H9 (cell line): ENCODE measurements around the gene PRKAG2. TPM values are rescaled to one million over a fixed set of nuclear protein-coding genes. Genes with fewer than 3 reads are reported as not detected.

Experiments used
- DNase-seq: peaks from one replicate; pipeline ENCODE4 v3.0.0-alpha.2; 2017
- H2AFZ ChIP-seq: one replicate; pipeline ENCODE4 v1.6.1; 2013; ENCODE audit warnings: mild to moderate bottlenecking, low read length, control low read depth, moderate library complexity
- H2AK5ac ChIP-seq: 2 replicates; pipeline ENCODE4 v1.6.1; 2013; ENCODE audit warnings: low read length, control low read depth, mixed read lengths; ENCODE audit not compliant: insufficient read length
- H2BK120ac ChIP-seq: one replicate; pipeline ENCODE4 v1.6.1; 2013; ENCODE audit warnings: low read depth, mild to moderate bottlenecking, low read length, control low read depth, inconsistent platforms; ENCODE audit not compliant: poor library complexity, severe bottlenecking
- H2BK12ac ChIP-seq: 2 replicates; pipeline ENCODE4 v1.6.1; 2013; ENCODE audit warnings: low read length, control low read depth, mixed read lengths, low read depth; ENCODE audit not compliant: insufficient read length
- H2BK15ac ChIP-seq: 2 replicates; pipeline ENCODE4 v1.6.1; 2013; ENCODE audit warnings: low read depth, low read length, control low read depth
- H2BK20ac ChIP-seq: one replicate; pipeline ENCODE4 v1.6.1; 2013; ENCODE audit warnings: low read depth, mild to moderate bottlenecking, low read length, control low read depth, inconsistent platforms; ENCODE audit not compliant: poor library complexity, severe bottlenecking
- H2BK5ac ChIP-seq: 2 replicates; pipeline ENCODE4 v1.6.1; 2013; ENCODE audit warnings: low read length, control low read depth, mixed read lengths; ENCODE audit not compliant: insufficient read length
- H3K14ac ChIP-seq: 2 replicates; pipeline ENCODE4 v1.6.1; 2013; ENCODE audit warnings: low read length, control low read depth; ENCODE audit not compliant: insufficient read depth
- H3K18ac ChIP-seq: 2 replicates; pipeline ENCODE4 v1.6.1; 2013; ENCODE audit warnings: low read depth, mild to moderate bottlenecking, mixed read lengths, low read length, control low read depth; ENCODE audit not compliant: insufficient read length
- H3K23ac ChIP-seq: 2 replicates; pipeline ENCODE4 v1.6.1; 2013; ENCODE audit warnings: low read length, control low read depth, mixed read lengths, low read depth; ENCODE audit not compliant: insufficient read length
- H3K23me2 ChIP-seq: 2 replicates; pipeline ENCODE4 v1.6.1; 2013; ENCODE audit warnings: low read depth, mild to moderate bottlenecking, mixed read lengths, low read length, control low read depth; ENCODE audit not compliant: insufficient read length, poor library complexity, severe bottlenecking
- H3K27ac ChIP-seq: 2 replicates; pipeline ENCODE4 v1.5.1; 2013; ENCODE audit warnings: low read length, control low read depth, mixed read lengths, low read depth; ENCODE audit not compliant: insufficient read length
- H3K27me3 ChIP-seq: 2 replicates; pipeline ENCODE4 v1.6.1; 2013; ENCODE audit warnings: low read length, control low read depth, inconsistent platforms; ENCODE audit not compliant: insufficient read depth
- H3K4ac ChIP-seq: 2 replicates; pipeline ENCODE4 v1.6.1; 2013; ENCODE audit warnings: low read depth, mild to moderate bottlenecking, control low read depth, inconsistent platforms, low read length, moderate library complexity
- H3K4me1 ChIP-seq: 2 replicates; pipeline ENCODE4 v1.6.1; 2013; ENCODE audit warnings: low read length, control low read depth, inconsistent platforms; ENCODE audit not compliant: insufficient read depth
- H3K4me2 ChIP-seq: 2 replicates; pipeline ENCODE4 v1.6.1; 2013; ENCODE audit warnings: low read length, control low read depth, mixed read lengths; ENCODE audit not compliant: insufficient read length, insufficient read depth
- H3K56ac ChIP-seq: 2 replicates; pipeline ENCODE4 v1.6.1; 2013; ENCODE audit warnings: low read depth, mild to moderate bottlenecking, mixed read lengths, low read length, control low read depth; ENCODE audit not compliant: insufficient read length
- H3K79me1 ChIP-seq: 2 replicates; pipeline ENCODE4 v1.6.1; 2013; ENCODE audit warnings: low read depth, mild to moderate bottlenecking, moderate library complexity, low read length, control low read depth, inconsistent platforms; ENCODE audit not compliant: insufficient read depth, poor library complexity, severe bottlenecking
- H3K79me2 ChIP-seq: 2 replicates; pipeline ENCODE4 v1.6.1; 2013; ENCODE audit warnings: low read length, control low read depth, inconsistent platforms; ENCODE audit not compliant: insufficient read depth
- H3K9ac ChIP-seq: 2 replicates; pipeline ENCODE4 v1.6.1; 2013; ENCODE audit warnings: low read length, control low read depth, mixed read lengths; ENCODE audit not compliant: insufficient read length; ENCODE audit errors: extremely low read depth
- H3K9me3 ChIP-seq: one replicate; pipeline ENCODE4 v1.6.1; 2013; ENCODE audit warnings: low read depth, low read length, inconsistent platforms; ENCODE audit not compliant: control insufficient read depth
- H3T11ph ChIP-seq: one replicate; pipeline ENCODE4 v1.6.1; 2013; ENCODE audit warnings: mild to moderate bottlenecking, low read length, control low read depth, inconsistent platforms
- H4K20me1 ChIP-seq: one replicate; pipeline ENCODE4 v1.6.1; 2013; ENCODE audit not compliant: control insufficient read depth, insufficient read length, insufficient read depth
- H4K5ac ChIP-seq: 2 replicates; pipeline ENCODE4 v1.6.1; 2013; ENCODE audit warnings: low read depth, mild to moderate bottlenecking, mixed read lengths, low read length, control low read depth; ENCODE audit not compliant: insufficient read length
- H4K8ac ChIP-seq: replicated peaks from 2 replicates; pipeline ENCODE4 v1.6.1; 2013; ENCODE audit warnings: low read length, control low read depth, mixed read lengths, low read depth; ENCODE audit not compliant: insufficient read length
- H4K91ac ChIP-seq: 2 replicates; pipeline ENCODE4 v1.6.1; 2013; ENCODE audit warnings: low read depth, mild to moderate bottlenecking, moderate library complexity, mixed read lengths, low read length, control low read depth; ENCODE audit not compliant: insufficient read length
- H3K27ac Mint-ChIP-seq, 3 experiments: 2 replicates in 2 of 3; 3 replicates in 1 of 3; pipeline ENCODE4 v1.8.0; 2020 to 2021; ENCODE audit warnings: mixed read lengths in 3 of 3, mild to moderate bottlenecking in 1 of 3, moderate library complexity in 1 of 3
- H3K27me3 Mint-ChIP-seq: 2 replicates; pipeline ENCODE4 v1.8.0; 2021; ENCODE audit warnings: low read depth, mild to moderate bottlenecking, moderate library complexity, mixed read lengths
- H3K36me3 Mint-ChIP-seq, 3 experiments: 2 replicates in 2 of 3; 3 replicates in 1 of 3; pipeline ENCODE4 v1.8.0; 2020 to 2021; ENCODE audit warnings: low read depth in 3 of 3, mixed read lengths in 3 of 3; ENCODE audit not compliant: insufficient read depth in 1 of 3
- H3K4me1 Mint-ChIP-seq, 2 experiments: 2 replicates each; pipeline ENCODE4 v1.8.0; 2020; ENCODE audit warnings: mixed read lengths in 2 of 2
- H3K4me3 Mint-ChIP-seq, 2 experiments: 2 replicates in 1 of 2; 3 replicates in 1 of 2; pipeline ENCODE4 v1.8.0; 2020 to 2021; ENCODE audit warnings: mild to moderate bottlenecking in 2 of 2, mixed read lengths in 2 of 2, moderate library complexity in 1 of 2
- H3K9me3 Mint-ChIP-seq, 2 experiments: 2 replicates in 1 of 2; 3 replicates in 1 of 2; pipeline ENCODE4 v1.8.0; 2020; ENCODE audit warnings: mild to moderate bottlenecking in 2 of 2, mixed read lengths in 2 of 2, moderate library complexity in 1 of 2
- WGBS: extraction: QIAGEN DNeasy Blood & Tissue Kit; methylation state at CpG from one replicate; pipeline ENCODE4 v1.1.7; 2013; ENCODE audit warnings: missing lambda C conversion rate, low lambda C conversion rate, mixed read lengths; ENCODE audit not compliant: insufficient read length; ENCODE audit errors: extremely low coverage; 5-methylcytosine and 5-hydroxymethylcytosine counted together
- total RNA-seq: library from RNA; stranded (reverse); gene quantifications from 2 replicates; pipeline ENCODE4 v1.2.1, GENCODE V29; 2021
- TF ChIP-seq, protein P1 (sequence below): fragments of 200-600 bp; sonication (generic); conservative IDR thresholded peaks from 3 replicates; pipeline ENCODE4 v1.8.0; 2021; ENCODE audit warnings: antibody characterized with exemption, mild to moderate bottlenecking

The PRKAG2 gene
- total RNA-seq, 1 experiment from 2014 or later = 11.8 TPM

DNA sequence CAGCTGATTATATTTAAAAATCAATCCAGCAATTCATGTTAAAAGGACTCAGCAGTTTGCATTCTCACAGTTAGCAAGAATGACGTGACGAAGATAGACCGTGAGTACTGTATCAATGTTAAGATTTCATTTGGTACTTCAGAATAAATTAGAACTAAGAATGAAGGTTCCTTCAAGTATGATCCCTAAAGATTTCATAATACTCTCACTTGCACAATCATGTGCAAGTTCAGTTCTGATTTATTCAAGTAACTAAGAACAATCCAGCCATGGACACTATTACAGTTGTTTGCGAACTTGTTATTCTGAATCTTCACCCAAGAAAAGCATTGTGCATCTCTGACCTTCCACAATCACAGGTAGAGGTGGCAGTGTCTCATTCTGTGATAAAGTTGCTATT is 365.0 kb downstream of the PRKAG2 start:
- Histone ChIP-seq H3K23me2 (no peaks in the 10 kb centered on the region), H2BK20ac (no peak overlapping the region), H3K14ac (no peak overlapping the region), H3K56ac (no peak overlapping the region), H2AK5ac (no peak overlapping the region), H3K18ac (no peak overlapping the region), H2AFZ (no peak overlapping the region), H4K8ac (no peak overlapping the region), H2BK12ac (no peak overlapping the region), H3K79me1 (peaks cover 2% of the 10 kb centered on the region), H3K9me3 (no peaks in the 10 kb centered on the region), H2BK120ac (no peak overlapping the region), H3K4ac (no peak overlapping the region), H2BK5ac (no peak overlapping the region), H3T11ph (no peak overlapping the region), H3K23ac (no peak overlapping the region), H3K9ac (no peak overlapping the region), H4K20me1 (no peaks in the 10 kb centered on the region), H3K27me3 (no peaks in the 10 kb centered on the region), H3K4me2 (no peak overlapping the region), H4K5ac (no peak overlapping the region), H4K91ac (no peak overlapping the region), H3K4me1 (peaks cover 8% of the 10 kb centered on the region; the same call in 1 of the 2 replicates), H3K27ac (no peak overlapping the region), H3K79me2 (peaks cover 84% of the 10 kb centered on the region), H2BK15ac (no peak overlapping the region)
- TF ChIP-seq, protein P1, sequence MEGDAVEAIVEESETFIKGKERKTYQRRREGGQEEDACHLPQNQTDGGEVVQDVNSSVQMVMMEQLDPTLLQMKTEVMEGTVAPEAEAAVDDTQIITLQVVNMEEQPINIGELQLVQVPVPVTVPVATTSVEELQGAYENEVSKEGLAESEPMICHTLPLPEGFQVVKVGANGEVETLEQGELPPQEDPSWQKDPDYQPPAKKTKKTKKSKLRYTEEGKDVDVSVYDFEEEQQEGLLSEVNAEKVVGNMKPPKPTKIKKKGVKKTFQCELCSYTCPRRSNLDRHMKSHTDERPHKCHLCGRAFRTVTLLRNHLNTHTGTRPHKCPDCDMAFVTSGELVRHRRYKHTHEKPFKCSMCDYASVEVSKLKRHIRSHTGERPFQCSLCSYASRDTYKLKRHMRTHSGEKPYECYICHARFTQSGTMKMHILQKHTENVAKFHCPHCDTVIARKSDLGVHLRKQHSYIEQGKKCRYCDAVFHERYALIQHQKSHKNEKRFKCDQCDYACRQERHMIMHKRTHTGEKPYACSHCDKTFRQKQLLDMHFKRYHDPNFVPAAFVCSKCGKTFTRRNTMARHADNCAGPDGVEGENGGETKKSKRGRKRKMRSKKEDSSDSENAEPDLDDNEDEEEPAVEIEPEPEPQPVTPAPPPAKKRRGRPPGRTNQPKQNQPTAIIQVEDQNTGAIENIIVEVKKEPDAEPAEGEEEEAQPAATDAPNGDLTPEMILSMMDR = no peak
- no peak for DNase-seq
- Mint-ChIP-seq H3K27me3 (no peaks in the 10 kb centered on the region), H3K4me1 (peaks cover 66 to 67% of the 10 kb centered on the region in 2 experiments), H3K9me3 (no peaks in the 10 kb centered on the region), H3K27ac (no peak overlapping the region), H3K4me3 (no peak overlapping the region), H3K36me3 (peaks cover 0 to 8% (median 2%) of the 10 kb centered on the region in 3 experiments; a peak in 2 of 7 replicates)
- WGBS = no CpG with 5 or more reads among the region's 4 CpGs
